Measurements from ENCODE around the gene PAX6. TPM values are rescaled to one million over a fixed set of nuclear protein-coding genes. Genes with fewer than 3 reads are reported as not detected.

PAX6 gene
- not detected in 2 replicates for total RNA-seq

GRCh38 chr11:31810779-31811647 lies at the start of gene PAX6:
PAX6 (minus strand) TSS chr11:31811322; CDS start chr11:31806411, 4,911 bp downstream.

Measured in smooth muscle cell of the pulmonary artery (primary cell).